GM12878 (cell line): Measurements from ENCODE around the gene NDC80. TPM values are rescaled to one million over a fixed set of nuclear protein-coding genes. Genes with fewer than 3 reads are reported as not detected.

Source experiments
- ATAC-seq: fragments of 200-7000 bp; cut with Tn5 transposase; 3 replicates; pipeline ENCODE4 v1.9.1; 2020; ENCODE audit warnings: mild to moderate bottlenecking, moderate library complexity
- BruUV-seq: library from RNA; stranded (reverse); fragments of 400-500 nt; replicated peaks from 2 replicates; lab custom pipeline; 2021; lab: Mats Ljungman, UMichigan
- CTCF ChIA-PET: fragments of 300-600 bp; sonication (Branson Sonifier 250); formaldehyde crosslinking; extraction: SDS; loops from one replicate; lab custom pipeline; 2021; ENCODE audit warnings: inconsistent platforms; lab: Yijun Ruan, JAX
- POLR2A ChIA-PET: fragments of 350-600 bp; formaldehyde crosslinking; extraction: SDS; loops from one replicate; lab custom pipeline; 2021; ENCODE audit warnings: inconsistent platforms; lab: Charles Lee
- RAD21 ChIA-PET: fragments of 300-600 bp; sonication (Branson Sonifier 250); formaldehyde crosslinking; loops from one replicate; lab custom pipeline; 2023; ENCODE audit warnings: antibody characterized with exemption; ENCODE audit not compliant: unreplicated experiment; lab: Charles Lee
- SMC1A ChIA-PET: fragments of 300-600 bp; sonication (Branson Sonifier 250); formaldehyde crosslinking; loops from one replicate; lab custom pipeline; 2023; ENCODE audit not compliant: unreplicated experiment, uncharacterized antibody; lab: Charles Lee
- DNase-seq: peaks from one replicate; pipeline ENCODE4 v3.0.0-alpha.2; 2011; ENCODE audit warnings: low read depth, low spot score
- FAIRE-seq: peaks from 3 replicates; lab custom pipeline; 2011; peaks lifted over from hg19 to GRCh38; lab: Jason Lieb, UNC
- H2AFZ ChIP-seq: 2 replicates; pipeline ENCODE4 v1.6.0; 2011; ENCODE audit warnings: low read depth, low read length, control low read depth; ENCODE audit not compliant: control insufficient read depth
- H3K27ac ChIP-seq: 2 replicates; pipeline ENCODE4 v1.5.1; 2011; ENCODE audit warnings: control low read depth; ENCODE audit not compliant: control insufficient read depth, insufficient read depth
- H3K27me3 ChIP-seq, 2 experiments: replicated peaks in 1 of 2; 2 replicates each; pipeline versions ENCODE4 v1.6.0 to v1.6.1; 2011; ENCODE audit warnings: low read length in 1 of 2; ENCODE audit not compliant: control insufficient read depth in 2 of 2, insufficient read depth in 2 of 2
- H3K36me3 ChIP-seq, 2 experiments: 2 replicates each; pipeline ENCODE4 v1.5.1; 2011; ENCODE audit warnings: low read length in 1 of 2; ENCODE audit not compliant: control insufficient read depth in 2 of 2, insufficient read depth in 2 of 2
- H3K4me1 ChIP-seq: 2 replicates; pipeline ENCODE4 v1.6.1; 2011; ENCODE audit warnings: mild to moderate bottlenecking, low read length, moderate library complexity, mixed read lengths; ENCODE audit not compliant: control insufficient read depth, insufficient read depth
- H3K4me2 ChIP-seq: 2 replicates; pipeline ENCODE4 v1.6.0; 2011; ENCODE audit warnings: control low read depth; ENCODE audit not compliant: control insufficient read depth, insufficient read depth
- H3K4me3 ChIP-seq: fragments of 200-600 bp; sonication (generic); 2 replicates; pipeline ENCODE4 v1.5.1; 2016
- H3K79me2 ChIP-seq: 2 replicates; pipeline ENCODE4 v1.6.0; 2011; ENCODE audit warnings: low read length; ENCODE audit not compliant: control insufficient read depth, insufficient read depth
- H3K9ac ChIP-seq: 2 replicates; pipeline ENCODE4 v1.8.0; 2011; ENCODE audit warnings: low read length, control low read depth, mixed read lengths; ENCODE audit not compliant: control insufficient read depth, insufficient read depth
- H3K9me3 ChIP-seq: replicated peaks from 3 replicates; pipeline ENCODE4 v1.5.1; 2011; ENCODE audit warnings: mild to moderate bottlenecking, low read length; ENCODE audit not compliant: control insufficient read depth, insufficient read depth
- H4K20me1 ChIP-seq: 2 replicates; pipeline ENCODE4 v1.6.0; 2011; ENCODE audit not compliant: control insufficient read depth, insufficient read depth
- ATF7 ChIP-seq: fragments of 450-650 bp; IDR thresholded peaks from 2 replicates; pipeline ENCODE4 v1.6.1; 2016; ENCODE audit warnings: low read depth, mild to moderate bottlenecking
- CHD2 ChIP-seq: IDR thresholded peaks from 2 replicates; pipeline ENCODE4 v1.6.1; 2011; ENCODE audit warnings: low read depth, low read length, improper control_type of control experiment, borderline replicate concordance
- DPF2 ChIP-seq: fragments of 450-650 bp; IDR thresholded peaks from 2 replicates; pipeline ENCODE4 v1.6.1; 2017; ENCODE audit warnings: mild to moderate bottlenecking
- ELK1 ChIP-seq: IDR thresholded peaks from 2 replicates; pipeline ENCODE4 v1.6.1; 2012; ENCODE audit warnings: low read depth, low read length, improper control_type of control experiment
- EZH2 ChIP-seq: IDR thresholded peaks from 2 replicates; pipeline ENCODE4 v1.6.1; 2012; ENCODE audit warnings: low read depth, mild to moderate bottlenecking, control low read depth, inconsistent platforms, low read length, borderline replicate concordance; ENCODE audit not compliant: control insufficient read depth
- PKNOX1 ChIP-seq: fragments of 450-650 bp; IDR thresholded peaks from 2 replicates; pipeline ENCODE4 v1.6.1; 2016; ENCODE audit warnings: mild to moderate bottlenecking
- POLR2AphosphoS2 ChIP-seq: IDR thresholded peaks from 2 replicates; pipeline ENCODE4 v1.6.1; 2011; ENCODE audit warnings: low read depth, mild to moderate bottlenecking, low read length, improper control_type of control experiment, moderate library complexity
- SRF ChIP-seq, 2 experiments: IDR thresholded peaks; 2 replicates each; pipeline ENCODE4 v1.6.1; 2011; ENCODE audit warnings: low read depth in 2 of 2, low read length in 2 of 2, mild to moderate bottlenecking in 1 of 2, moderate library complexity in 1 of 2
- WGBS: methylation state at CpG from one replicate; pipeline ENCODE4 v1.1.6; 2016; ENCODE audit warnings: low lambda C conversion rate; ENCODE audit not compliant: insufficient replicate concordance, insufficient coverage; ENCODE audit errors: missing lambda C conversion rate; 5-methylcytosine and 5-hydroxymethylcytosine counted together
- in situ Hi-C: fragments of 300-500 bp; cut with MboI; formaldehyde crosslinking; loops from 9 replicates; pipeline ENCODE4 v1.14.3; 2018; ENCODE audit warnings: mixed read lengths
- intact Hi-C: fragments of 100-400 bp; cut with micrococcal nuclease; formaldehyde crosslinking; loops from one replicate; pipeline ENCODE4 v1.14.2; 2022; ENCODE audit not compliant: unreplicated experiment
- polyA plus RNA-seq, 11 experiments: library from polyadenylated mRNA; depleted of rRNA in 4 of 11; unstranded in 6 of 11; stranded (reverse) in 5 of 11; fragments of >200 nt; fragmentation: Nextera tagmentation in 4 of 11; fragmentation: Illumina TruSeq in 1 of 11; extraction: Ambion mirVana in 4 of 11; extraction: Trizol in 1 of 11; gene quantifications; 1 replicate in 1 of 11; 2 replicates in 10 of 11; pipeline versions ENCODE4 v1.2.1 to v1.2.3, GENCODE V29; 2011 to 2016; ENCODE audit warnings: inconsistent platforms in 2 of 11, missing spikeins in 2 of 11, low read depth in 1 of 11
- total RNA-seq, 4 experiments: library from RNA; depleted of rRNA in 3 of 4; stranded (reverse); fragments of >200 nt in 3 of 4; fragmentation: Illumina TruSeq in 1 of 4; extraction: Trizol in 1 of 4; gene quantifications; 2 replicates each; pipeline versions ENCODE4 v1.2.1 to v1.2.3, GENCODE V29; 2013 to 2021

The NDC80 gene
- total and polyA plus RNA-seq, 10 of the 15 experiments (the other 5 are each of a cell fraction or from before 2014, with no cell fraction given): 36.5 to 80.8 (median 54.7) TPM

- TF ChIP-seq ELK1 (no peak), ATF7 (no peak), PKNOX1 (no peak), CHD2 (no peak), SRF (IDR thresholded peaks at IDR 0.05; ENCODE audit: low read depth in 2 of 2, low read length in 2 of 2) (no peak), POLR2AphosphoS2 (no peak)
Measured at GRCh38 chr18:2573408-2573807, 2.1 kb downstream of the NDC80 start (continued).

- intact Hi-C loops: no loop called here
- CTCF ChIA-PET: no interaction called here
- H3K4me1 ChIP-seq: no peaks in the 10 kb centered on the region
- no peaks in the 10 kb centered on the region for H3K27me3 ChIP-seq
- no peak overlapping the region for H3K4me2 ChIP-seq
- in situ Hi-C loops: no loop called here
- FAIRE-seq: no peak
- BruUV-seq: no TSS peak
- H3K9ac ChIP-seq: no peak overlapping the region
- SMC1A ChIA-PET: interaction anchor here (1.0 to 2.7 kb wide), 7 partner anchors 9 to 154 kb away, joined by 3 to 18 read pairs (median 5); partner anchors contain the start of genes METTL4 and NDC80
- TF ChIP-seq DPF2 (no peak), EZH2 (no peak), ATF7 (no peak)
- no peaks in the 10 kb centered on the region for H3K9me3 ChIP-seq
- no peak for DNase-seq
- WGBS: 97% methylated on average over 3 of the region's 3 CpGs
- RAD21 ChIA-PET: no interaction called here
- H3K36me3 ChIP-seq: peaks cover 7 to 31% of the 10 kb centered on the region in 2 experiments
- POLR2A ChIA-PET: interaction anchor here (1.1 kb wide), 1 partner anchor 9 kb away, joined by 3 read pairs; no protein-coding TSS in a partner anchor
- no peaks in the 10 kb centered on the region; the same call in 1 of the 2 replicates for H3K79me2 ChIP-seq
- H3K4me3 ChIP-seq: no peak overlapping the region
- H4K20me1 ChIP-seq: no peaks in the 10 kb centered on the region
- no peak for ATAC-seq
- no peak overlapping the region for H2AFZ ChIP-seq
- no peak overlapping the region for H3K27ac ChIP-seq
Measured at GRCh38 chr18:2587788-2588187, 16.4 kb downstream of the NDC80 start.
